SK-N-SH treated with all-trans-retinoic acid at 6 μM for 48 hours (cell line): ENCODE measurements around the gene DNAH11.

Experiments
- ATAC-seq: fragments of 200-7000 bp; cut with Tn5 transposase; 3 replicates; pipeline ENCODE4 v1.9.1; 2020; ENCODE audit warnings: mild to moderate bottlenecking, moderate library complexity
- ARNTL ChIP-seq: fragments of 450-650 bp; formaldehyde crosslinking; IDR thresholded peaks from 2 replicates; pipeline ENCODE4 v1.5.0; 2020; ENCODE audit warnings: low read depth, mild to moderate bottlenecking, moderate library complexity, borderline replicate concordance
- BACH2 ChIP-seq: fragments of 250-450 bp; sonication (Bioruptor Pico); IDR thresholded peaks from 2 replicates; pipeline ENCODE4 v1.9.0; 2021; ENCODE audit warnings: mild to moderate bottlenecking, borderline replicate concordance
- CREB5 ChIP-seq: fragments of 250-450 bp; sonication (Bioruptor Pico); IDR thresholded peaks from 2 replicates; pipeline ENCODE4 v1.5.1; 2020; ENCODE audit warnings: low read depth, mild to moderate bottlenecking, moderate library complexity
- CSDC2 ChIP-seq: fragments of 250-450 bp; sonication (Bioruptor Pico); IDR thresholded peaks from 2 replicates; pipeline ENCODE4 v1.5.0; 2020; ENCODE audit warnings: mild to moderate bottlenecking, moderate library complexity
- CSRNP3 ChIP-seq: fragments of 250-450 bp; sonication (Bioruptor Pico); IDR thresholded peaks from 2 replicates; pipeline ENCODE4 v1.5.1; 2021; ENCODE audit warnings: mild to moderate bottlenecking, moderate library complexity
- ESRRG ChIP-seq: fragments of 250-450 bp; sonication (Bioruptor Pico); IDR thresholded peaks from 2 replicates; pipeline ENCODE4 v1.6.1; 2021; ENCODE audit warnings: mild to moderate bottlenecking
- GLIS3 ChIP-seq: fragments of 250-450 bp; sonication (Bioruptor Pico); IDR thresholded peaks from 2 replicates; pipeline ENCODE4 v1.5.0; 2020; ENCODE audit warnings: mild to moderate bottlenecking, moderate library complexity
- ISL1 ChIP-seq: fragments of 250-450 bp; sonication (Bioruptor Pico); IDR thresholded peaks from 2 replicates; pipeline ENCODE4 v2.1.2; 2022; ENCODE audit warnings: mild to moderate bottlenecking, moderate library complexity
- PATZ1 ChIP-seq: fragments of 250-450 bp; sonication (Bioruptor Pico); IDR thresholded peaks from 2 replicates; pipeline ENCODE4 v1.8.0; 2020; ENCODE audit warnings: mild to moderate bottlenecking, moderate library complexity, borderline replicate concordance
- POU6F1 ChIP-seq: fragments of 250-450 bp; sonication (Bioruptor Pico); IDR thresholded peaks from 2 replicates; pipeline ENCODE4 v1.8.0; 2021; ENCODE audit warnings: low read depth, mild to moderate bottlenecking, moderate library complexity, borderline replicate concordance
- PPARA ChIP-seq: fragments of 250-450 bp; sonication (Bioruptor Pico); IDR thresholded peaks from 2 replicates; pipeline ENCODE4 v1.5.0; 2020; ENCODE audit warnings: mild to moderate bottlenecking, borderline replicate concordance
- SNAI2 ChIP-seq: fragments of 250-450 bp; sonication (Bioruptor Pico); IDR thresholded peaks from 2 replicates; pipeline ENCODE4 v1.5.0; 2020; ENCODE audit warnings: mild to moderate bottlenecking, moderate library complexity
- TOX ChIP-seq: fragments of 250-450 bp; sonication (Bioruptor Pico); IDR thresholded peaks from 2 replicates; pipeline ENCODE4 v1.8.0; 2021; ENCODE audit warnings: mild to moderate bottlenecking, moderate library complexity, borderline replicate concordance
- TSHZ2 ChIP-seq: fragments of 250-450 bp; sonication (Bioruptor Pico); IDR thresholded peaks from 2 replicates; pipeline ENCODE4 v1.5.0; 2020; ENCODE audit warnings: mild to moderate bottlenecking, moderate library complexity
- ZC3H10 ChIP-seq: fragments of 250-450 bp; sonication (Bioruptor Pico); IDR thresholded peaks from 2 replicates; pipeline ENCODE4 v1.5.1; 2021; ENCODE audit warnings: mild to moderate bottlenecking, moderate library complexity
- ZFP30 ChIP-seq: fragments of 450-650 bp; formaldehyde crosslinking; IDR thresholded peaks from 2 replicates; pipeline ENCODE4 v1.5.0; 2022; ENCODE audit warnings: mild to moderate bottlenecking, moderate library complexity
- ZNF565 ChIP-seq: fragments of 450-650 bp; formaldehyde crosslinking; conservative IDR thresholded peaks from 2 replicates; pipeline ENCODE4 v1.5.0; 2020; ENCODE audit warnings: low read depth, mild to moderate bottlenecking, moderate library complexity
- ZNF70 ChIP-seq: fragments of 450-650 bp; formaldehyde crosslinking; IDR thresholded peaks from 2 replicates; pipeline ENCODE4 v1.5.0; 2020; ENCODE audit warnings: mild to moderate bottlenecking, moderate library complexity

DNAH11 gene

GRCh38 chr7:21918216-21918615 lies 375.4 kb downstream of the DNAH11 start (continued):
- TF ChIP-seq SNAI2 (CRISPR knock-in tag) (no peak), ESRRG (CRISPR knock-in tag) (no peak), ZC3H10 (CRISPR knock-in tag) (no peak), TSHZ2 (CRISPR knock-in tag) (no peak)

- ATAC-seq, result no peak
Observed at GRCh38 chr7:21920936-21921335, 378.1 kb downstream of the DNAH11 start.

GRCh38 chr7:21922605-21923004 lies 379.8 kb downstream of the DNAH11 start:
- TF ChIP-seq POU6F1 (CRISPR knock-in tag), result no peak
- TF ChIP-seq BACH2 (CRISPR knock-in tag), result no peak
- no peak for TF ChIP-seq CSRNP3
- TF ChIP-seq GLIS3 (CRISPR knock-in tag), result no peak
- no peak for TF ChIP-seq ESRRG (CRISPR knock-in tag)
- no peak for TF ChIP-seq TSHZ2 (CRISPR knock-in tag)
- no peak for TF ChIP-seq CSDC2 (CRISPR knock-in tag)
- TF ChIP-seq ARNTL (CRISPR knock-in tag), result no peak
- no peak for TF ChIP-seq ZC3H10 (CRISPR knock-in tag)
- no peak for TF ChIP-seq ZNF565 (CRISPR knock-in tag)
- TF ChIP-seq PATZ1 (CRISPR knock-in tag), result no peak
- no peak for TF ChIP-seq CREB5 (CRISPR knock-in tag)
- TF ChIP-seq ISL1 (CRISPR knock-in tag), result no peak
- TF ChIP-seq, all 23 proteins: peak for 0
- ATAC-seq, result no peak

More at GRCh38 chr7:21920936-21921335, 378.1 kb downstream of the DNAH11 start:
- no peak for TF ChIP-seq ZC3H10 (CRISPR knock-in tag)
- TF ChIP-seq PATZ1 (CRISPR knock-in tag), result no peak
- TF ChIP-seq PPARA (CRISPR knock-in tag), result no peak
- TF ChIP-seq ZFP30 (CRISPR knock-in tag), result no peak
- no peak for TF ChIP-seq TOX (CRISPR knock-in tag)
- TF ChIP-seq ZNF70 (CRISPR knock-in tag), result no peak
- no peak for TF ChIP-seq SNAI2 (CRISPR knock-in tag)
- no peak for TF ChIP-seq BACH2 (CRISPR knock-in tag)
- TF ChIP-seq, all 23 proteins: peak for 0
